GM18502 (cell line): ENCODE measurements around the gene KLF7.
A peak's percentile ranks its signal among the peaks of the same experiment; 100 is the strongest.

Experiments
- ATAC-seq: cut with Tn5 transposase; IDR thresholded peaks from one replicate; pipeline ENCODE4 v1.9.1; 2021; ENCODE audit warnings: mild to moderate bottlenecking; ENCODE audit not compliant: unreplicated experiment, poor library complexity

KLF7 gene

DNA sequence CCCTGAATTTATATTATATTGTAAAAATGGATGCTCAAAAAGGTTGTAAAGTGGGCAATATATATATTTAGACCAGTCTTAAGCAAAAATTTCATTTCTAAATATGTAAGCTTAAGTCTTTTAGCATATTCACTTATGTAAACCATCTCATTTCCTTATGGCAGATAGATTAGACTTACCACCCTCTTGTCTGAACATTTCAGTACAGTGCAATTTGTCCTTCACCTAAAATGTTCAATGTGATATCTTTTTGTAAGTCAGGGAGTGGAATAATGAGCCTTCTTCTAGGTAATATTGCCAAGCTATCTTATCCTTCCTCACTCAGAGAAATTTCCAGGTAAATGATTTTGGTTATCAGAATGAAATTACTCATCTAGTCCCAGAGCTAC, 92.3 kb downstream of the KLF7 start:
- ATAC-seq, result peak; percentile 26

DNA sequence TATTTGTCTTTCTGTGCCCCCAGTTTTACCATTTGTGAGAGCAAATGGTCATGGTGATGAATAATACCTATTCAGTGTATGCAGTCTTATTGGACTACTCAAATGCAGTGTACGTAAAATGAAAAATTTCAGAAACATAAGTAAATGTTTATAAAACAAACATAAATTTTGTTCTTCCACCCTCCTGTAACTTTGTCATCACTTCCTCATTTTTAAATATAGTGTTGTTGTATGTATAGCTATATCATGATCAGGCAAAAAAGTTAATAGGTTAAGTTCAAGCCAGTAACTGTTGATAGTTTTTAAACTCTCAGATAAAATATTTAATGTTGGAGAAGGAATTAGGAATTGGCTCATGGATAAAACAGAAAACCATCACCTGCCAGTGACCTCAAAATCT, 93.2 kb downstream of the KLF7 start:
- ATAC-seq, result no peak

DNA sequence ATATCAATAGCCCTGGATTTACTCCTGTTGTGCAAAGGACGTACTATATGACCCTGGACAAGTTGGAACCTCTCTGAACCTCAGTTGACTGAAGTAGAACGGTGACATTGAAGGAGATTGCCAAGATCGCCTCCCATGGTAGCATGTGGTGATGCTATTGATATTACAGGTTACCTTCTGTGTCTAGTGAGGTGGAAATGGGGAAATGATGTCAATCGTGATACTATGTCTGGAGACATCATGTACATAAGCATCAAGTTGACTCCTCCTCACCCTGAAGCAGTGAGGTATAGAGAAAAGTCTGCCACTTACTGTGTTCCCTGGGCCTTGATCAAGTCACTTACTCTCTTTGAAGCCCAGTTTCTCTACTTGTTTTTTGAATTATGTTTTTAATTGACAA, 93.9 kb downstream of the KLF7 start:
- ATAC-seq, result peak; percentile 41

DNA sequence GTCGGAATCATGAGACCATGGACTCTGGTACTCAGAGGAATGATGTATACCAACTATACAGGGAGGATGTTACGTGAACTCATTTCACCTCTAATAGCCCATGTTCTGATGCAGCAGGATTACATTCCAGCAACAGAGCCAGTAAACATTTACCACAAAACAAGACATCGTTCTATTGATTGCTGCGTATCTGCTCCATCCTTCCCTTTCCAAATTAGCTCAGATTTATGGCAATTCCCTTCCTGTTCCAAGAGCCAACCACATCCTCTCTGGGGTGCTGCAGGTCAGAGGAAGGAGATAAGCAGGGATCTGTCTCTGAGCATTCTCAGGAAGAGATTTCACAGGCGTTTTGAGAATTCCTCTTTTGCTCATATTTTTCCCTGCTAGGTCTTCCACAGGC, 98.3 kb downstream of the KLF7 start:
- no peak for ATAC-seq

DNA sequence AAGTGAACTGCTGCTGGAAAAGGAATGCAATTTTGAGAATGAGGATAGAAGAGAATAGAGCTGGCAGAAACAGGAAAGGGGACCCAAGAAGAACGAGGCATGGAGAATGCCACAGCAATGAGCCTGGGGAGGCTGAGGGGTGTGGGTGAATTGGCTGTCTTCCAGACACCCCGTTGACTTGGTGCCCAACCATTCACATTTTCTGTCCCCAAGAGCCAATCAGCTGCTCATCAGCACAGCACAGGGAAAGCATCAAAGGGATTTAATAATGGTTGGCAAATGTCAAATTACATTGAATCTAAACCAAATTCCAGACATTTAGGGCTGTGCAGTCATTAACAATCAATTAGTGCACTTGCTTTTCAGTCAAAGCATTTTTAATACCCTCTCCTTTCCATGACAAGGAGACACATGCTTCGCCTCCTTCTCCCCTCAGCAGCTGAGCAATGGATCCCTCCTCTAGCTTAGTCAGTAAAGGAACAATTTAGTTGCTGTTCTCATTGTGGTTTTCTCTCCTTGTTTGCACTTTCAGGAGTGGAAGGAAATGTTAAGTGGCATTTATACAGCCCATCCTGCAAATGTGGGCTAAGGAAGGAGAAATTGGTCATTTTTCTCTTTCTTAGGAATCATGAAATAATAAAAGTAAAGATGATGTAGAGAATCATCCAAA, 98.8 kb downstream of the KLF7 start:
- no peak for ATAC-seq

DNA sequence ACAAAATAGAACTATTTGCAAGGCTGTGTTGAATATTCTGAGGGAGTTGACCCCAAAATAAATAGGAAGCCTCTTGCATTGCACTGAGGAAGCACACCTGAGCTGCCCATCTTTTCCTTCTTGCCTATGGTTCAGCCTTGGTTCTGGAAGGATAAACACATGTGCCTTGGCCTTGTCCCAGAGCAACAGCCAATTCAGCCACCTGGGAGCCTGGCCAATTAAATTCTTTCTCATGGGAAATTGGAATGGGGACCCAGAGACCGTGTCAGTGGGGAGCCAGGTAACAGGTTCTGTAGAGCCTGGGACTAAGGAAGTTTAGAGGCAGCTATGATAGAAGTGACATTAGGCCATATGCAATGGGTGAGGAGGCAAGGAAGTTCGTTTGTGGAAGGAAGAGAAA, 99.6 kb downstream of the KLF7 start:
- ATAC-seq, result no peak

DNA sequence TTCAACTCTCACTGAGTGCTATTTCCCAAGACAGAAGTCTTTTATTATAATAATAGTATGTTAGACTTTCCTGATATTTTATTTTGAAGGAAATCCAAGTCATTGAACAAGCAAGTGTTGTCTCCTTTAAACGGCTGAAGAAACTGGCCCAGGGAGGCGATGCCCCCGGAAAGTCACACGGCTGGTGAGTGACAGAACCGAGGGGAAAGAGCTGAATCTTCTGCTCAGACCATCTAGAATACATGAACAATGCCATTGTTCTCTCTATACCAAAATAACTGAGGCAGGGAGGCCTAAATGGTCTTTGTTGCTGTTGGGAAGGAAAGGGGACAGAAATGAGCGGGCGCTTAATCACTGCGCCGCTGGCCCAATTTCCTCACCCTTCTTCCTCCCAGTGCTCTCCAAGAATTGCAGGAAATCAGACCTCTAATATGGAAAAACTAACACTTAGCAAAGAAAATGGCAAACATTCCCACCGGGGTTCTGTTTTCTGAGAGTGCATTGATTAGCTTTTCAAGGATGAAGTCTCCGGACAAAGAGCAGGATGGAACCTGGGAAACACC, 101.5 kb downstream of the KLF7 start:
- no peak for ATAC-seq

DNA sequence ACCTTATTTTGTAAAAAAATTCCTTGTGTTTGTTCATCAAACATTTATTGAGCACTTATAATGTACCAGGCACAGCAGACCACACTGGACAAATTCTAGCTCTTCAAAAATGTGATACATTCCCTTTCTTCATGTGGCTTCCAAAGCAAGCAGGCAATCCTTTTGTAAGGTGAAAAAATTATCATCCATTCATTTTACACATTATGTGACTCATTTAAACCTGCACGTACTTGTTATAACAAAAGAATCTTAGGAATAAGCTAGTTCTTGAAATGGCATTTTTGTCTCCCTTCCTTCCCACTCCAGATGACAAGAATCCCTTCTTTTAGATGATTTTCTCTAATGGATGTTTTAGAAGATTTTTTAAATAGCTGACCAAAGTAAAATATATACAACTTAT, 104.6 kb downstream of the KLF7 start:
- ATAC-seq, result no peak

DNA sequence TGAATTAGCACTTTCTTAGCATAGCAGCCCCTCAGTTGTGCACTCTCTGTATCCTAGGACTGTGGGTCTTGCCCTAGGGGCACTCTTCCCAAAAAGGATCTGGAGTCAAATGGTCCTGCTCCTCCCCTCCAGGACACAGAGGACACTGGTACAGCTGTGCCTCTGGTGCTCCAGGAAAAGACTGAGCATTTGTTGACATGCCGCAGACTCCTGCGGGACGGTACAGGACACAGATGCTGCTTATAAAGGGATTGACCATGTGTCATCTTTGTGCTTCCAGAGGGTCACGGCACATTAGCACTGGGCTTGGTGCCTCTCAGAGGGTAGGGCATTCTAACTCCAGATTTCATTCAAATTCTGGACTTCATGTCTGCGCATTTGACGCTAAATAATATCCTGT, 110.5 kb downstream of the KLF7 start:
- no peak for ATAC-seq

DNA sequence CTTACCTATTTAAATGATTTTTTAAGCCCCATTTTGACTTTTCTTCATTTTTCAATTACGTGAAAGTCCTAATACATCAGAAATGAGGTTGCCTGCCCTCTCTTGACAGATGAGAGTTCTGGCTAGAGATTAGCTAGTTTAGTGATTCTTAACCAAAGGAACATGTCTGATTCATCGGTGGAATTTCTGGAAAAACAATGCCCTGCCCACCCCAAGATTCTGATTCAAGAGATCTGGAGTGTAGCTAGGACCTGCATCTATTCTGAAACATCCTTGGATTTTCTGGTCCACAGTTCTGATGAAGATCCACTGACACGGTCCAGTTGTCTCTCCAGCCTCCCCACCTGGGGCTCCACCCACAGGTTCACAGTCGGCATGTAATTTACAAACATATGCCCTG, 111.2 kb downstream of the KLF7 start:
- ATAC-seq, result no peak

DNA sequence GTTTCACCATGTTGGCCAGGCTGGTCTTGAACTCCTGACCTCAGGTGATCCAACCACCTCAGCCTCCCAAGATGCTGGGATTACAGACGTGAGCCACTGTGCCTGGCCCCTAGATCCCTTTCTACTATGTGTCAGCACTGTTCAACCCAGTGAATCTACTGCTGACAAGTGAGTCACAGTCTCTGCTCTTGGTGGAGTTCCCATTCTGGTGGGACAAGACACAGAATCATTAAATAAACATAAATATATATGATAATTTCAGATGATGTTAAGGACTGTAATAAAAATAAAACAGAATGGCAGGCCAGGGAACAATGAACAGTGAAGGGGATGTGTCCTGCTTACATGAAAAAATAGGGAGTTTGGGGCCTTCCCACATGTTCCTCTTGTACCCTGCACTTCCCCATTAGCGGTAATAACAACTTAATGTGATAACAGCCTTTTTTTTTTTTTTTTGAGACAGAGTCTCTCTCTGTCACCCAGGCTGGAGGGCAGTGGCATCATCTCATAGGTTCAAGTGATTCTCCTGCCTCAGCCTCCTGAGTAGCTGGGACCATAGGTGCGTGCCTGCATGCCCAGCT, 114.3 kb downstream of the KLF7 start:
- no peak for ATAC-seq

DNA sequence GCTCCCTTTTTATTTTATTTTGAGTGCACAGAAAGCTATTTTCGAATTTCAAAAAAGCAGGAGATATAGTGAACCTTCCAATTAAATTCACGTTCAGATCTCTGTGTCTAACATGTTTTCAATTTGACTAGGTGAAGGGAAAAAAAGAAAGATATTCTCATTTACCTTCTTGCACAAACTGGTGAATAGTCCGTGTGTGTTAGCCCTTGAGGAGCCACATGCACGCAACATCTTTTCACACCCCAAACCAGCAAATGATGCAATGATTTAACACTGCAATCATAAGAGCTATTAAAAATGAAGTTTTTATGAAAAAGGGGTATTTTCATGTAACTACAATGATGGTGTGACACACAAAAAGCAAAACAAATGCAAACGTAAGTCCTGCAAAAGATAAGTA, 116.6 kb downstream of the KLF7 start:
- ATAC-seq, result no peak

DNA sequence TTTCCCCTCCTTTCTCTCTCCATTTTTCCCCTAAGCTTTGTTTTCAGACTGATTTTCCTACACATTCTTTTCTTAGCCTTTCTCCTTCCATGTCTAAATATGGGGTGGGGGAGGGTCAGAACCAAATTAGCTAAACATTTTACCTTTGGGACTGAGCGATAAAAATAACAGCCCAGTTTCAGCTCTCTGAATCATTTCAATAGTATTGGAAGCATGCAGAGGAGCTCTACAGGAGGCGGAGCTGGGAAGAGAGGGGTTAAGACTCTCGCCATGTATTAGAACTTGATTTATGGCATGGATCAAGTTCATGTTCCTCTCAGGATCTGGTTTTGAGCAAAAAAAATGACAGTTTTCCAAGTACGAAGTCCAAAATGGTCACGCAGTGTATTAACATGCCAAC, 117.3 kb downstream of the KLF7 start:
- ATAC-seq, result no peak

DNA sequence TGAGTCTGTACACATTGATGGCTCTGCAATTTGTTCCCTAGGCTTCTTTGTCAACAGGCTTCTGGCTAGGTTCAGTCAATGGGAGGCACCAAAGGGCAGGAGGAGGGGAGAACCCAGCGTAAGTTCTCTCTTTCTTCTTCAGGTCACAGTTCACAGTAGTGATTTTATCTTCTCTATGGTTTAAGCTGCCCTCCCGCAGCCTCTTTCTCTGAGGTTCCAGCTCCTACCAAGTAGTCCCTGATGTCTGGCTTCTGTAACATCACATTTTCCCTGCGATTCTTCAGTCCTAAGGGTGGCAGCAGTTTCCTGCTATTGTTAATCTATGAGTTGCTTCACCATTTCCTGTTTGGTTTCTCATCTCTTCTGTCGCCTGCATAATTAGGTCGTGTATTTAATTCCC, 119.0 kb downstream of the KLF7 start:
- ATAC-seq, result no peak

DNA sequence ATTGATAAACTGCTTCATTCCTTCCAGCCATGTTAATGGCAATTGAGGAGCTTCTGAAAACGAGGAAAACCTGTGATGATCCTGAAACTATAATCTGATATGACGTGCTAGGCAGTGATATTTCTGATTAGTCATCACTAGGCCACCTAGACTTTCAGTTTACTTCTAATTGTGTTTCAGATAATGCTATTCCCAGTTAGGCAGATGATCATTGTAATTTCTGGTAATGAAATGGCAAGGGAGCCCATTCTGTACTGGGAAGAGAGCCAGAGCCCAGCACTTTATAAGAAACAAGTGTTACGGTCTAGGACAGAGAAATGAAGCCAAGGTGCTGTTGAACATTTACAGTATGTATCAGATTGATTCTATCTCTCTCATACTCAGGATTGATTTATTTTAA, 120.2 kb downstream of the KLF7 start:
- no peak for ATAC-seq

DNA sequence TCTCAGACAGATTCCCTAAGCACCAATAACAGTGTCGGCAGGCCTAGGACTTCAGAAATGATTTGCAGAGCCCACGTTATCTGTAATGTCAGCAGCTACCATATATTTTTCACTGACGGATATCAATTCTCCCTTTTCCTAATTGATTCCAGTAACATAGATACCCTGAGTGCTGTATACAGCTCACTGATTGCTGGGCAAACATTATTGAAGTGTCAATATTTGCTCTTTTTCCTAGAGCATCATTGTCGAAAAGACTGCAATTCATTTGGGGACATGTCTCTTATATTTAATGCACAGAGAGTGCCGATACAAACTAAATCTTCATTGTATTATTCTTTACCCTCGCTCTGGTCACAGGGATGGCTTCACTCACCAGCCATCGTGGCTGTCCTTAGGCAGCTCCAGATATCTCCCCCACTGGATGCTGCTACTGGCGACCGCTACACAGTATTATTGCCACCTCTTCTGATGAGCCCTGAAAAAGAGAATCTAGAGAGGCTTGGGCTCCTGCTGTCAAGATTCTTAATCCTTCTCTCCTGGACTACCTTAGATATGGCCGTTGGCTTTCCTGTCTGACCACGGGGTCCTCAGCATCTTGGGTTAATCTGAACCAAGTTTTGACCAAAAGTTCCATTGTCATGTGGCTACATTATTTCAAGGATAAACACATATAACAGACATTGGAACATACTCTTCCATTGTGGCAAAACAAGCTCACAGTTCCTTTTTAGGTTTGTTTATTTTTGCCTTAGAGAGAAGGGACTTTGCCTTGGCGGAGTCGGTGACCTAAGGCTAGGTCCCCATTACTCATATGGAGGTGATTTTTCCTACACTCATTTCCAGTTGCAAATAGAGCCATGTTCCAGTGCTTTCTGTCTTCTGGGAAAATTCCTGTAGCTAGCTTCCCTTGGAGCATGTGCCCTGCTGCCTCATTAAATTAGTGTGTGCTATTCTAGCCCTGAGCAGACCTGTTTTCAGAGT, 121.1 kb downstream of the KLF7 start:
- ATAC-seq, result no peak

DNA sequence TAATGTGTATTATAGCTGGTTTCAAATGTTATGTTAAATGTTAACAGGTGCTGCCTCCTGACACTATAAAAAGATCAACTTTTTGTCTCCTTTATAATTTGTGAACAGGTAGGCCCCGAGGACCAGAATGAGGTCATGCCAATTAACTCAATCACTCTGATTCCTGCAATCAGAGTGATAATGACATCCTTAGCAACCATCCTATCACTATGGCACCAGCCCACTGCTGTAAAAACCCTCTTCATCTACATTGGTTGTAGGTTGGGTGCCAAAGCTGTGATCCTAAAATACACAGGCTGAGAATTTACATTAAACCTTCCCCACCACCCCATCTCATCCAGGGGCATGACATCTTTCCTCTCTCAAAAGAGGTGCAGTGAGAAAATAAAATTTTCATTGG, 122.9 kb downstream of the KLF7 start:
- ATAC-seq, result no peak

DNA sequence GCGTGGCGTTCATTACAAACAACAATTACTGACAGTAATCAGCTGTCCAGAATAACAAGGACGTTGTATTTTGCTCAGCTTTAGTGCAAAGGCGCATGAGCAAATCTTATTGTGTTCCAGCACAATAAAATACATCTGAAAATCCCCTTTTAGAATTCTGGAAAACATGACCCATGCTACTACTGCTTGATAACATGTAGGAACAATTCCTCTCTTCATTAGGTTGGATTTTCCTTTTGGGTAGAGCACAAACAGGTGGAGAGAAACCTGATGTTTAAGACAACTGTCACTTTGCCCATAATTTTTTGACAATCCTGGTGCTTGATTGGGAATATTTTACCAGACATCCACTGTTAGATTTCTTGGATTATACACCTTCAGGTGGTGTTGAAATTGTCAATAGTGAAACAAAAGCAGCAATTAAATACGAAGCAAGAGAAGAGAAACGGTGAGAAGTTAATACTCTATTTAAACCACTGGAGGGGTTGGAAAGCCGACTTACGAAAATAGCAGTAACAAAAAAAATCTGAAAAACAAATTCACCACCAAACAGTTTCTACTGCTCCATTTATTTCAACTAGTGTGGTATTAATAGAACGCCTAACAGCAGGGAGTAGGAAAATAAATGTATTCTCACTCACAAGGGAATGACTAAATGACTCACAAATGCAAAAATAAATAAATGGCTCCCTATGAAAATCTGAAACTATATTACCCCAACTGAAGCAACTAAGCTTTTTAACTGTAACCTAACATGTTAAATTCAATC, 123.8 kb downstream of the KLF7 start:
- no peak for ATAC-seq

DNA sequence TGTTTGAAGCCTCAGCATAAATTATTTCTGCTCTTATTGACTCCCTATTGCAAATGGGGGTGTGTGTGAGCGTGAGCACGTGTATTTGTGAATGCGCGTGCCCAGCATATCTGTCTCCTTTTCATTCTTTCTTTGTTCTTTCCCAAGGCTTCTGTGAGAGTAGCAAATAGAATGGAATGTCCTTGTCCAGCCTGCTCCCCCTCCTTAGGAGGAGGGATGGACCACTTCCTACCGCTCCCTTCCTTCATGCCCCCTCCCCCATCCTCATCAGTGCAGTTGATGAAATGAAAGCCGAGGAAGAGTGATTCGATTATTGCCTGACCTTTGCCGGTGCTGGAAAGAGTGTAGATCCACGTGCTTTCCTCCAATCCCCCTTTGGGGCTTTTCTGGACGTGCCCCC, 124.5 kb downstream of the KLF7 start:
- no peak for ATAC-seq

DNA sequence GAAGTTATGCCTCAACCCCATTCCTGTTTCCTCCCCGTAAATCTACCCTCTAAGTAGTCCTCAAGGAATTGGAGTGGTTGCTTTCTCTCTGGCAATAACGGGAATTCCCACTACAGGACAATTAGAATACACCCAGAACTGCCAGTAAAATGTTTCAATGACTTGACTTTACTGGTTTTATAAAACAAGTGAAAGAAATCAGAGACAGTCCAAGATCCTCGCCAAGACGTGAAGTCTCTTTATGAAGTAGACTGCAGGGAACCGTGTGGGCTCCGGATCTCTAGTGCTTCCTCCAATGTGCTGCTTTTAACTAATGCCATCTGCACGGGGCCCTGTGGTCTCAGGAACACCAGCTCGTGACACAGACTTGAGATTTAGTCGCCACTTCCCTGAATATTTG, 125.1 kb downstream of the KLF7 start:
- no peak for ATAC-seq
